ENCODE measurements around the gene EFHB. TPM values are rescaled to one million over a fixed set of nuclear protein-coding genes. Genes with fewer than 3 reads are reported as not detected.
"Not testable (repeated sequence)": the region's sequence is repeated elsewhere in the genome, so short reads cannot be mapped to it uniquely, and the experiment has no call there.

Gene EFHB
- total RNA-seq, 1 donor from 2014 or later = 1.2 TPM

DNA sequence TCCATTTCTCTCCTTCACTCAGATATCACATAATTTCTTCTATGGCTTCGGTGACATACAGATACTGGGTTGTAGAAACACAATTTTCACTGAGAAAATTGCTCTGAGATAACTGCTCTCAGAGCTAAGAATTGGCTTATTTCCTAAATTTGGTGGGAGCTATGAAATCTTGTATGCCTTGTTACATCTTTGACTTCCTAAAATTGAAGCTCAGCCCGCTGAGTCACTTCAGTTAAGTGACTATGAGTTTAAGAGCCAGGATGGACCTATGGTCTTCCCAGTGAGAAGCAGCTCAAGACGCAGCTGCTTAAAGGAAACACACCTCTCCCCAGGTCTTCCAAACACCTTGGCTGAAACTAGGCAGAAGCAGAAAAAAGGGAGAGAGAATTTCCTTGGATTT, 56.4 kb downstream of the EFHB start:
- no peaks in the 10 kb centered on the region for H3K36me3 ChIP-seq (ENCODE audit: insufficient read depth, low read length)
- H3K9ac ChIP-seq (ENCODE audit: low read length) = no peak overlapping the region
- Mint-ChIP-seq H3K4me1 (ENCODE audit: low read depth, unreplicated experiment) (no peaks in the 10 kb centered on the region), H3K27me3 (ENCODE audit: low read depth, unreplicated experiment) (peaks cover 2% of the 10 kb centered on the region), H3K4me3 (ENCODE audit: unreplicated experiment) (no peak overlapping the region), H3K9me3 (ENCODE audit: unreplicated experiment) (no peaks in the 10 kb centered on the region), H3K27ac (ENCODE audit: unreplicated experiment) (no peak overlapping the region), H3K36me3 (ENCODE audit: low read depth, unreplicated experiment) (no peaks in the 10 kb centered on the region)
- no peak for DNase-seq (ENCODE audit: low read depth)
- no peaks in the 10 kb centered on the region for H3K27me3 ChIP-seq (ENCODE audit: insufficient read depth, low read length)
- no peaks in the 10 kb centered on the region for H3K79me2 ChIP-seq (ENCODE audit: insufficient read depth, low read length)
- no peaks in the 10 kb centered on the region for H3K9me3 ChIP-seq (ENCODE audit: insufficient read depth, low read depth, low read length)
- no peak overlapping the region for H2AFZ ChIP-seq (ENCODE audit: low read depth, low read length)
- H4K20me1 ChIP-seq (ENCODE audit: insufficient read depth, low read length) = no peaks in the 10 kb centered on the region
- no peak for FAIRE-seq
- TF ChIP-seq, protein P1, sequence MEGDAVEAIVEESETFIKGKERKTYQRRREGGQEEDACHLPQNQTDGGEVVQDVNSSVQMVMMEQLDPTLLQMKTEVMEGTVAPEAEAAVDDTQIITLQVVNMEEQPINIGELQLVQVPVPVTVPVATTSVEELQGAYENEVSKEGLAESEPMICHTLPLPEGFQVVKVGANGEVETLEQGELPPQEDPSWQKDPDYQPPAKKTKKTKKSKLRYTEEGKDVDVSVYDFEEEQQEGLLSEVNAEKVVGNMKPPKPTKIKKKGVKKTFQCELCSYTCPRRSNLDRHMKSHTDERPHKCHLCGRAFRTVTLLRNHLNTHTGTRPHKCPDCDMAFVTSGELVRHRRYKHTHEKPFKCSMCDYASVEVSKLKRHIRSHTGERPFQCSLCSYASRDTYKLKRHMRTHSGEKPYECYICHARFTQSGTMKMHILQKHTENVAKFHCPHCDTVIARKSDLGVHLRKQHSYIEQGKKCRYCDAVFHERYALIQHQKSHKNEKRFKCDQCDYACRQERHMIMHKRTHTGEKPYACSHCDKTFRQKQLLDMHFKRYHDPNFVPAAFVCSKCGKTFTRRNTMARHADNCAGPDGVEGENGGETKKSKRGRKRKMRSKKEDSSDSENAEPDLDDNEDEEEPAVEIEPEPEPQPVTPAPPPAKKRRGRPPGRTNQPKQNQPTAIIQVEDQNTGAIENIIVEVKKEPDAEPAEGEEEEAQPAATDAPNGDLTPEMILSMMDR (IDR thresholded peaks at IDR 0.05; ENCODE audit: insufficient read depth, low read depth, low read length) = no peak
- TF ChIP-seq EZH2 (IDR thresholded peaks at IDR 0.05; ENCODE audit: insufficient read depth, low read length) = no peak
- H3K4me3 ChIP-seq (ENCODE audit: insufficient read depth, low read depth, low read length) = no peak overlapping the region
- no peak overlapping the region for H3K4me2 ChIP-seq (ENCODE audit: low read length)
- H3K4me1 ChIP-seq (ENCODE audit: insufficient read depth, low read length) = no peaks in the 10 kb centered on the region
- no peak overlapping the region for H3K27ac ChIP-seq (ENCODE audit: low read depth, low read length)

DNA sequence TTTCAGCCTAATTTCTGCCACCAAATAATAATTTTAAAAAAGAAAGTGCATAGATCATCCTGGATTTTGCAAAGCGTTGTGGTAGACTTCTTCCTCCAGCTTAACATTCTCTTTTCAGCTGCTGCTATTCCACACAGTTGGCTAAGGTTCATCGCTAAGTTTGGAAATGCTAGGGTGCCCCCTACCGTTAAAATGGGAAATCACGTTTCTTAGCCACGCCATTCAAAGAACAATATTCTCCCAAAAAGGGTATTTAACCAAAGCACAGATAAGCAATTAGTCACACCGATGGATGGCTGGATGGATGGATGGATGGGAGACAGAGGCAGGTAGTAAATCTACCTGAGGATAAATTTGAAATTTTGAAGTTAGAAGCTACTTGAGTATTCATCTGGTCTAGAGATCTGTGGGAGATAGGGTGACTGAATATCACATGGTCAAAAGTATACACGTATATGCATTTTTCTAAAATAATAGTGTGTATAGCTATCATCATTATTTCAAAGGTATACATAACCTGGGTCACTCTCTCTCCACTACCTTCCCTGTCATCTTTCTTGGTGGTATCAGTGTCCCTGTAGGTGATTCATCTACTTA, 67.2 kb downstream of the EFHB start:
- Mint-ChIP-seq H3K36me3 (ENCODE audit: low read depth, unreplicated experiment) (no peaks in the 10 kb centered on the region), H3K27ac (ENCODE audit: unreplicated experiment) (no peak overlapping the region), H3K4me3 (ENCODE audit: unreplicated experiment) (no peak overlapping the region), H3K27me3 (ENCODE audit: low read depth, unreplicated experiment) (peaks cover 3% of the 10 kb centered on the region), H3K4me1 (ENCODE audit: low read depth, unreplicated experiment) (no peaks in the 10 kb centered on the region), H3K9me3 (ENCODE audit: unreplicated experiment) (peaks cover 7% of the 10 kb centered on the region)
- H2AFZ ChIP-seq (ENCODE audit: low read depth, low read length) = no peak overlapping the region
- FAIRE-seq = peak; percentile 85
- H4K20me1 ChIP-seq (ENCODE audit: insufficient read depth, low read length) = no peaks in the 10 kb centered on the region
- no peak overlapping the region for H3K9ac ChIP-seq (ENCODE audit: low read length)
- H3K27me3 ChIP-seq (ENCODE audit: insufficient read depth, low read length) = no peaks in the 10 kb centered on the region
- H3K4me3 ChIP-seq (ENCODE audit: insufficient read depth, low read depth, low read length) = no peak overlapping the region
- no peak overlapping the region for H3K27ac ChIP-seq (ENCODE audit: low read depth, low read length)
- no peaks in the 10 kb centered on the region for H3K36me3 ChIP-seq (ENCODE audit: insufficient read depth, low read length)
- H3K4me2 ChIP-seq (ENCODE audit: low read length) = no peak overlapping the region
- DNase-seq (ENCODE audit: low read depth) = peak; percentile 36
- H3K79me2 ChIP-seq (ENCODE audit: insufficient read depth, low read length) = no peaks in the 10 kb centered on the region
- TF ChIP-seq EZH2 (IDR thresholded peaks at IDR 0.05; ENCODE audit: insufficient read depth, low read length) = no peak
- TF ChIP-seq, protein P1 (IDR thresholded peaks at IDR 0.05; ENCODE audit: insufficient read depth, low read depth, low read length) = peak; percentile 86
- no peaks in the 10 kb centered on the region for H3K9me3 ChIP-seq (ENCODE audit: insufficient read depth, low read depth, low read length)
- no peaks in the 10 kb centered on the region for H3K4me1 ChIP-seq (ENCODE audit: insufficient read depth, low read length)

DNA sequence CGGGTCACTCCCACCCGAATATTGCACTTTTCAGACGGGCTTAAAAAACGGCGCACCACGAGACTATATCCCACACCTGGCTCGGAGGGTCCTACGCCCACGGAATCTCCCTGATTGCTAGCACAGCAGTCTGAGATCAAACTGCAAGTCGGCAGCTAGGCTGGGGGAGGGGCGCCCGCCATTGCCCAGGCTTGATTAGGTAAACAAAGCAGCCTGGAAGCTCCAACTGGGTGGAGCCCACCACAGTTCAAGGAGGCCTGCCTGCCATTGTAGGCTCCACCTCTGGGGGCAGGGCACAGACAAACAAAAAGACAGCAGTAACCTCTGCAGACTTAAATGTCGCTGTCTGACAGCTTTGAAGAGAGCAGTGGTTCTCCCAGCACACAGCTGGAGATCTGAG, 78.7 kb downstream of the EFHB start:
- H3K9ac ChIP-seq (ENCODE audit: low read length); H3K4me3 Mint-ChIP-seq (ENCODE audit: unreplicated experiment); H3K27me3 ChIP-seq (ENCODE audit: insufficient read depth, low read length); DNase-seq (ENCODE audit: low read depth); H2AFZ ChIP-seq (ENCODE audit: low read depth, low read length); H4K20me1 ChIP-seq (ENCODE audit: insufficient read depth, low read length); H3K4me1 ChIP-seq (ENCODE audit: insufficient read depth, low read length); H3K4me2 ChIP-seq (ENCODE audit: low read length); H3K36me3 Mint-ChIP-seq (ENCODE audit: low read depth, unreplicated experiment); H3K9me3 ChIP-seq (ENCODE audit: insufficient read depth, low read depth, low read length); H3K4me1 Mint-ChIP-seq (ENCODE audit: low read depth, unreplicated experiment); H3K27ac ChIP-seq (ENCODE audit: low read depth, low read length); H3K27me3 Mint-ChIP-seq (ENCODE audit: low read depth, unreplicated experiment); H3K27ac Mint-ChIP-seq (ENCODE audit: unreplicated experiment); H3K4me3 ChIP-seq (ENCODE audit: insufficient read depth, low read depth, low read length); H3K36me3 ChIP-seq (ENCODE audit: insufficient read depth, low read length); FAIRE-seq; H3K9me3 Mint-ChIP-seq (ENCODE audit: unreplicated experiment); H3K79me2 ChIP-seq (ENCODE audit: insufficient read depth, low read length): not testable (repeated sequence)

DNA sequence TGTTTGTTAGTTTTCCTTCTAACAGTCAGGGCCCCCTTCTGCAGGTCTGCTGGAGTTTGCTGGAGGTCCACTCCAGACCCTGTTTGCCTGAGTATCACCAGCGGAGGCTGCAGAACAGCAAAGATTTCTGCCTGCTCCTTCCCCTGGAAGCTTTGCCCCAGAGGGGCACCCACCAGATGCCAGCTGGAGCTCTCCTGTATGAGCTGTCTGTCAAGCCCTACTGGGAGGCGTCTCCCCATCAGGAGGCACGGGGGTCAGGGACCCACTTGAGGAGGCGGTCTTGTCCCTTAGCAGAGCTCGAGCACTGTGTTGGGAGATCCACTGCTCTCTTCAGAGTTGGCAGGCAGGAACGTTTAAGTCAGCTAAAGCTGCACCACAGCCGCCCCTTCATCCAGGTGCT, 87.4 kb downstream of the EFHB start:
- not testable (repeated sequence) for FAIRE-seq; DNase-seq (ENCODE audit: low read depth); H3K4me2 ChIP-seq (ENCODE audit: low read length); H3K9me3 ChIP-seq (ENCODE audit: insufficient read depth, low read depth, low read length); H3K27me3 ChIP-seq (ENCODE audit: insufficient read depth, low read length); H3K4me1 ChIP-seq (ENCODE audit: insufficient read depth, low read length); H3K36me3 ChIP-seq (ENCODE audit: insufficient read depth, low read length); H3K36me3 Mint-ChIP-seq (ENCODE audit: low read depth, unreplicated experiment); H2AFZ ChIP-seq (ENCODE audit: low read depth, low read length); H3K79me2 ChIP-seq (ENCODE audit: insufficient read depth, low read length); H4K20me1 ChIP-seq (ENCODE audit: insufficient read depth, low read length); H3K9me3 Mint-ChIP-seq (ENCODE audit: unreplicated experiment); H3K27ac ChIP-seq (ENCODE audit: low read depth, low read length); H3K4me3 ChIP-seq (ENCODE audit: insufficient read depth, low read depth, low read length); H3K9ac ChIP-seq (ENCODE audit: low read length); H3K27me3 Mint-ChIP-seq (ENCODE audit: low read depth, unreplicated experiment); H3K4me3 Mint-ChIP-seq (ENCODE audit: unreplicated experiment); H3K4me1 Mint-ChIP-seq (ENCODE audit: low read depth, unreplicated experiment); H3K27ac Mint-ChIP-seq (ENCODE audit: unreplicated experiment)
